MCF 10A (cell line): Measurements from ENCODE around the gene ASCC3. TPM values are rescaled to one million over a fixed set of nuclear protein-coding genes. Genes with fewer than 3 reads are reported as not detected.

Experiments used
- BruUV-seq: library from RNA; stranded (reverse); fragments of 400-500 nt; replicated peaks from 2 replicates; lab custom pipeline; 2021; lab: Mats Ljungman, UMichigan
- CTCF ChIA-PET: fragments of 300-600 bp; sonication (Branson Sonifier 250); formaldehyde crosslinking; extraction: SDS; loops from one replicate; lab custom pipeline; 2021; ENCODE audit warnings: antibody characterized with exemption, inconsistent platforms; lab: Yijun Ruan, JAX
- POLR2A ChIA-PET: fragments of 300-600, 350-650 bp; sonication (Branson Sonifier 250); formaldehyde crosslinking; extraction: SDS; loops from one replicate; lab custom pipeline; 2020; ENCODE audit warnings: antibody characterized with exemption, inconsistent platforms; lab: Yijun Ruan, JAX
- DNase-seq: peaks from one replicate; pipeline ENCODE4 v3.0.0-alpha.2; 2018; ENCODE audit not compliant: unreplicated experiment
- H3K27ac Mint-ChIP-seq: one replicate; pipeline ENCODE4 v1.8.0; 2022; ENCODE audit warnings: mild to moderate bottlenecking, low read depth, mixed read lengths; ENCODE audit not compliant: unreplicated experiment
- H3K27me3 Mint-ChIP-seq: one replicate; pipeline ENCODE4 v1.8.0; 2022; ENCODE audit warnings: mixed read lengths; ENCODE audit not compliant: insufficient read depth, unreplicated experiment
- H3K36me3 Mint-ChIP-seq: one replicate; pipeline ENCODE4 v1.8.0; 2022; ENCODE audit warnings: mild to moderate bottlenecking, moderate library complexity, mixed read lengths; ENCODE audit not compliant: insufficient read depth, unreplicated experiment
- H3K4me1 Mint-ChIP-seq: one replicate; pipeline ENCODE4 v1.8.0; 2022; ENCODE audit warnings: mixed read lengths; ENCODE audit not compliant: insufficient read depth, unreplicated experiment
- H3K4me3 Mint-ChIP-seq: one replicate; pipeline ENCODE4 v1.8.0; 2022; ENCODE audit warnings: mild to moderate bottlenecking, moderate library complexity, mixed read lengths; ENCODE audit not compliant: unreplicated experiment
- H3K9me3 Mint-ChIP-seq: one replicate; pipeline ENCODE4 v1.8.0; 2022; ENCODE audit warnings: mixed read lengths; ENCODE audit not compliant: unreplicated experiment
- CTCF ChIP-seq: fragments of 200-600 bp; IDR thresholded peaks from one replicate; pipeline ENCODE4 v1.8.0; 2022; ENCODE audit warnings: antibody characterized with exemption, mild to moderate bottlenecking; ENCODE audit not compliant: unreplicated experiment
- intact Hi-C: fragments of 100-400 bp; cut with micrococcal nuclease; formaldehyde crosslinking; loops from 2 replicates; pipeline ENCODE4 v1.14.1; 2022
- total RNA-seq: library from RNA; stranded (reverse); gene quantifications from 2 replicates; pipeline ENCODE4 v1.2.3, GENCODE V29; 2022

ASCC3 gene
- total RNA-seq, 1 experiment from 2014 or later = 85.0 TPM

- Mint-ChIP-seq H3K9me3 (no peaks in the 10 kb centered on the region), H3K4me3 (no peak overlapping the region), H3K36me3 (no peaks in the 10 kb centered on the region), H3K27me3 (no peaks in the 10 kb centered on the region), H3K27ac (no peak overlapping the region), H3K4me1 (no peaks in the 10 kb centered on the region)
- TF ChIP-seq CTCF = no peak
- no TSS peak for BruUV-seq
- ChIA-PET CTCF (no interaction called here), POLR2A (no interaction called here)
- no peak for DNase-seq
- intact Hi-C loops = no loop called here
Measured at GRCh38 chr6:100468016-100468622, 413.0 kb downstream of the ASCC3 start.

GRCh38 chr6:100467129-100468015 is 413.8 kb downstream of the ASCC3 start:
- H3K27me3 Mint-ChIP-seq = no peaks in the 10 kb centered on the region
- TF ChIP-seq CTCF = no peak
- DNase-seq = no peak
- ChIA-PET CTCF (interaction anchor here (0.7 to 1.4 kb wide), 2 partner anchors 13 to 65 kb away, joined by 3 read pairs; no protein-coding TSS in a partner anchor), POLR2A (interaction anchor here (1.1 kb wide), 1 partner anchor 394 kb away, joined by 5 read pairs; no protein-coding TSS in a partner anchor)
- H3K4me3 Mint-ChIP-seq = no peak overlapping the region
- BruUV-seq = no TSS peak
- no peaks in the 10 kb centered on the region for H3K4me1 Mint-ChIP-seq
- no peaks in the 10 kb centered on the region for H3K9me3 Mint-ChIP-seq
- intact Hi-C loops = no loop called here
- H3K36me3 Mint-ChIP-seq = no peaks in the 10 kb centered on the region
- H3K27ac Mint-ChIP-seq = no peak overlapping the region

- ChIA-PET CTCF (interaction anchor here (0.7 to 1.4 kb wide), 2 partner anchors 14 to 65 kb away, joined by 3 read pairs; no protein-coding TSS in a partner anchor), POLR2A (interaction anchor here (1.1 kb wide), 1 partner anchor 393 kb away, joined by 5 read pairs; no protein-coding TSS in a partner anchor)
- Mint-ChIP-seq H3K4me1 (no peaks in the 10 kb centered on the region), H3K4me3 (no peak overlapping the region), H3K9me3 (no peaks in the 10 kb centered on the region), H3K27ac (no peak overlapping the region), H3K36me3 (no peaks in the 10 kb centered on the region), H3K27me3 (no peaks in the 10 kb centered on the region)
- TF ChIP-seq CTCF = no peak
- no peak for DNase-seq
- BruUV-seq = no TSS peak
- intact Hi-C loops = no loop called here
Measured at GRCh38 chr6:100466410-100467128, 414.6 kb downstream of the ASCC3 start.
